GM19438 (cell line): Measurements from ENCODE around the gene PLA2G4D.

ENCODE experiments used
- ATAC-seq: cut with Tn5 transposase; IDR thresholded peaks from one replicate; pipeline ENCODE4 v1.9.1; 2021; ENCODE audit warnings: low read depth; ENCODE audit not compliant: unreplicated experiment

PLA2G4D gene

DNA sequence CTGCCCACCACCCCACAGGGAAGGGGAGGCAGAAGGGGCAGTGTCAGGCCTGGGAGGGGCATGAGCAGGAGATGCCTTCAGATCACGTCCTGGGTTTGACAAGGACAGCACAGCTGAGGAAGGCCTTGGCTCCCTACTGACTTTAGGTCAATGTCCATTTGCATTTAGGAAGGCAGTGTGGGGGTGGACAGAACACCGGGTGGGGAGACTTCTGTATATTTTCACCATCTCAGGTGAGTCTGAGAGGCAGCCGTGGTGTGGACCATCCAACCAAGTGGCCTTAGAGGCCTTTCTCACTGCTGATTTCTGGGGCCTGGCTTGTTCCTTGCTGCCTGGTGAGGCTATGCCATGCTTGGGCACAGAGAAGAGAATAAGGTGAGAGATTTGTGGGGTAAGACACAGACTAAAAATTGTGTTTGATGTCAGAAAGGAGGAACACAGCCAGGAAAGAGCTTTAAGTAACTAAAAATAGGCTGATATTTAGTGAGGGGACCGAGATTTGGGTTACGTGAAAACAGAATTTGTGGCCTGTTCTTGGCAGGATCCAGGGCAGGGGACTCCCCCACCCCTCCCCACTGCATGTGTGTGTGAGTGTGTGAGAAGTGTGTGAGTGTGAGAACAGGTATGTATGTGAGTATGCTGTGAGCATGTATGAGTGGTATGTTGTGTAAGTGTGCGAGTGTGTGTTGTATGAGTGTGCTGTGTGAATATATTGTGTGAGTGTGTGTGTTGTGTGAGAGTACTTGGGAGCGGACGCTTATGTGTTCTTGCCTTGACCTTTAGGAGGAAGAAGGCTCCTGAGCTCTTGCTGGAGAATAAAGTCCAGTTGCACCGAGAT lies 61.8 kb downstream of the PLA2G4D start:
- ATAC-seq, result no peak

DNA sequence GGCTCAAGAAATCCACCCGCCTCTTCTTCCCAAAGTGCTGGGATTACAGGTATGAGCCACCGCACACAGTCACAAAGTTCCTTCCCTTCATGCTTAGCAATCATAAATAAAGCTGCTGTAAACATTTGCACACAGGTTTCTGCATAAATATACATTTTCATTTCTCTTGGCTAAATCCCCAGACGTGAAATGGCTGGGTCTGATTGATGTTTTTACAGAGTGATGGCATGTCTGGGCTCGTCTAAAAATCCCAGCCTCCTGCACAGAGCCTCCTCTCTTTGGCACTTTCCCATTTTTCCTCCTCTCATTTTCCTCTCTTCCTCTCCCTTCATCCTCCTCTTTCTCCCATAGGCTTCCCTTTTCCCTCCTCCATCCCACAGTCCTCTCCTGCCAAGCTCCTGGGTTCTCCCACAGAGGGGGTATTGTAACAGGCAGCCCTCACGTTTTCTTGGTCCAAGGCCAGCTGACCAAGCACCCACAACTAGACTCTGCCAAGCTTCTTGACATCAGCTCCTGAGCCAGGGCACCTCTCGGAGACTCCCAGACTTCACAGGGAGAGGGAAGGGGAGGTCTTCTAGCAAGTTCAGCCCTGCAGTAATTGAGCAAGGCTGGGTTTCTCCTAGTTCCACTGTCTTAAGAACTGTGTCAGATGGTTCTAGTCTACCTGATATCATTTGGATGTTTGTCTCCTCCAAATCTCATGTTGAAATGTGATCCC lies 63.0 kb downstream of the PLA2G4D start:
- ATAC-seq, result no peak

DNA sequence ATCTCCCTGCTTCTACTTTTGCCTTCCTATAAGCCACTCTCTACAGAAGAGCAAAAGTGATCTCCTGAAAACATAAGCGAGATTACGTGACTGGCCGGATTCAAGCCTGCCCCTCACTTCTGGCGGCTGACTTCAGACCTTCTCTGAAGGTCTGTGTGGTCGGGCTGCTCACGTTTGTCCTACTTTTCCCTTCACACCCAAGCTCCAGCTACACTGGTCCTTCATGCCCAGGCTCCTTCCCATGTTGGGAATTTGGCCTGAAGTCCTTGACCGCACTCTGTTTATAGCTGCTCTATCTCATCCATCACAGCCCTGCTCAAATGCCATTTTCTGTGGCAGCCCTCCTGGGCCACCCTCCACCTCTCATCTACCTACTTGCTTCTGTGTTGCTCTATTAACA lies 66.8 kb downstream of the PLA2G4D start:
- ATAC-seq, result no peak

DNA sequence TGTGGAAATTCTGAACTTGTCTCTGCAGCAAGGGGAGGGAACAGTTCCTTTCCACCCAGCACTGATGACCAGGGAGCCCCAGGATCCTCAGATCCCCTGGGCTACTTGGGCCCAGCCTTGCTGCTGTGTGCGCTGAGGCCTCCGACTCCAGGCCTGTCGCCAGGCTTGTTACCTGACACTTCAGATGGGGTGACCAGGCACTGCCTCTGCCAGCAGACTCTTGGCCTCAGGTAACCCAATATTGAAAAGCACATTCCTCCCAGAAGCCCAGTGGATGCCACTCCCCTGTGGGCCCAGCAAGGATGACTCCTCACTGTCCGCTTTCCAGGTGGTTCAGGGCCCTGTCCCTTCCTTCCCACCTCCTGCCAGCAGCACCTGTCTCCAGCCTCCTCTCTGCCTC lies 70.1 kb downstream of the PLA2G4D start:
- ATAC-seq, result no peak

DNA sequence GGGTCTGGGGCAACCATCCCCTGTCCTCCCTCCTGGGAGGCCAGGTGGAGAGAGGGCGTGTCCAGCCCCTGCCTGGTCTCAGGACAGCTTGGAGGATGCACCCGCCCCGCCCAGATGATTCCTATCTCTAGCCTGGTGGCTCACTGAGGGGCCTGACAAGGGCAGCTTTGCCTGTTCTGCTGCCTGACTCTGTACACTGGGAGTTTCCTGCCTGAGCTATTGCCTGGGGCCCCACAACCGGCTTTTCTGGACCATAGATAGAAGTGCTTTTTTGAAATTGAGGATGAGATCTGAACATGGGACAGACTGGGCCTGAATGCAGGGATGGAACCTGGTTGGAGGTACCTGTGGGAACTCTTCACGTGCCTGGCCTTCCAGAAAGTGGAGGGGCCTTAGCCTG lies 72.8 kb downstream of the PLA2G4D start:
- no peak for ATAC-seq

DNA sequence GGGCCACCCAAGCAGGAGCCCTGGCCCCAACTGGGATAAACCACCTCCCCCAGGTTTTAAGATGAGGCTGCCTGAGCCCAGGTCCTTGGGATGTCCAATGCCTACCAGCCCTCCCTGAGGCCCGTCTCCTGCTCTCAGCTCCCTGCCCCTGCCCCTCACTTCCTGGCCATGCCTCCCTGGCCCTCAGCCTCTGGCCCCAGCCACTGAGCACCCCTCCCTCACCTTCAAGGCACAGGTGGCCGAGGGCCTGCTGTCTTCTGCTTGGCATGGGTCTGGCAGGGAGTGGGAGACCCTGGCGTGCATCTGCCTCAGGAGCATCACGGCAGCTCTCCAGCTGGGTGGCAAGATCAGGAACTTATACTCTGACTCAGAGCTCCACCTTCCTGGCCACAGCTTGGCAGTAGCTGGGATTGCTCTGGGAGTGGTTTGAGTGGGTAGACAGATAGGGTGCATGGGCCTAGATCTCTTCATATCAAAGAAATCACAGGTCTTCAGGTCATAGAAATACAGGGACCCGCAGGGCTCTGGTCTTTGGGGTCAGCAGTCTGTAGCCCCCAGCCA lies 73.6 kb downstream of the PLA2G4D start, which contains the start of gene PLA2G4E:
PLA2G4E (minus strand) TSS at position 330 of the 561 bp plus-strand sequence; CDS start at position 318, 12 bp downstream.
- ATAC-seq, result no peak

DNA sequence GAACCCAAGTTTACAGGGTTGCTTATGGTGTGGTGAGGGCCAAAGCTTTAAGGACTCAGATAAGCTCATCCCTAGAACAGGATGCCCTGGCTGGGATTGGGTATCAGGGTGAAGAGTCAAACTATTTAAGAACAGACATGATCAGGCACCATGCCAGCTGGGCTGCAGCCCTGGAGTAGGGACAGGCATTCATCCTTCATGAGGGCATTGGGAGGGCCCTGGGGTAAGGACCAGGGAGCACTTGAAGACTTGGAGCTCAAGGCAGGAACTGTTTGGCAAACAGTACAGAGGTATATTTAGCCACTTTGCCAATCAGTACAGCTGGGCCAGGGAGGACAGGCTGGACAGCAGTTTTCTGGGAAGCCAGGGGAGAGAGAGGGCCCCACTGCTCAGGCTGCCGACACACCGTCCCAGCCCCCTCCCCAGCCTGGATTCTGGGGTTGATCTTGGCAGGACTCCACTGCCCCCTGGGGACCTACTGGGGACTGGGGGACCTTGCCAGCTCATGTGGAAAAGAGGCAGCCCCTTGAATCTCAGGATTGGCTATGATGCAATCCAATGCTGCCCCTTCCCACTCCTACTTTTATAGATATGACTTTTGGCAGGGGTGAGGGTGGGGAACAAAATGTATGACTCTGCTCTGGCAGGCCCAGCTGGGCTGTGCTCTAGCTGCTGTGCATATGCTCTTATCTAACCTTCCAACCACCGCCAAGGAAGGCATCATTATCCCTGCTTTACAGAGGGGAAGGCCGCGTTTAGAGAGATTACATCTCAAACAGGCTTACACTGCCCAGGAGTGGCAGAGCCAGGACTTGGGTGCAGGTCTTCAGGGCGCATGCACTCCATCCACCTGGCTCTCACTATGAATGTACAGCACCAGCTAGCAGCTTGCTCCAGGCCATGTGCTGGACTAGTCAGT lies 75.8 kb downstream of the PLA2G4D start:
- no peak for ATAC-seq
